Right renal pelvis (tissue), 4 donors: ENCODE measurements around the gene SLC36A3. TPM values are rescaled to one million over a fixed set of nuclear protein-coding genes. Genes with fewer than 3 reads are reported as not detected.

Experiments
- DNase-seq, 4 donors: peaks; one replicate each; pipeline ENCODE4 v3.0.0-alpha.2; 2013; ENCODE audit warnings: low read depth in 4 of 4, low spot score in 3 of 4, missing footprints in 1 of 4
- polyA plus RNA-seq, 4 donors: library from polyadenylated mRNA; unstranded; fragments of 120-200 nt; gene quantifications; one replicate each; pipeline ENCODE4 v1.2.1, GENCODE V29; 2013; ENCODE audit not compliant: insufficient read length in 4 of 4

The SLC36A3 gene
- polyA plus RNA-seq: under 1 TPM in 1 of 4 donors, not detected in 3; 0.01 TPM

GRCh38 chr5:151303666-151304065 is at the start of gene SLC36A3:
Gene SLC36A3 (minus strand): TSS chr5:151303766. CDS start chr5:151303354, 412 bp downstream.
- no peak for DNase-seq

GRCh38 chr5:151351671-151352070 is 48.1 kb upstream of the SLC36A3 start:
- no peak for DNase-seq

- DNase-seq: no peak
Measured at GRCh38 chr5:151348789-151349188, 45.2 kb upstream of the SLC36A3 start.

- DNase-seq: no peak
Measured at GRCh38 chr5:151347369-151347768, 43.8 kb upstream of the SLC36A3 start, which contains the start of gene SLC36A2. Gene SLC36A2 (minus strand): TSS chr5:151347559. CDS start chr5:151347460, 99 bp downstream.

- DNase-seq: no peak
Measured at GRCh38 chr5:151345808-151346478, 42.4 kb upstream of the SLC36A3 start.

- DNase-seq: no peak
Measured at GRCh38 chr5:151345187-151345807, 41.7 kb upstream of the SLC36A3 start.

- no peak for DNase-seq
Measured at GRCh38 chr5:151344088-151344487, 40.5 kb upstream of the SLC36A3 start.

- DNase-seq: no peak
Measured at GRCh38 chr5:151340004-151340403, 36.4 kb upstream of the SLC36A3 start.

GRCh38 chr5:151338734-151339133 is 35.2 kb upstream of the SLC36A3 start:
- no peak for DNase-seq

GRCh38 chr5:151332857-151333256 is 29.3 kb upstream of the SLC36A3 start:
- no peak for DNase-seq

- DNase-seq: no peak
Measured at GRCh38 chr5:151328734-151329133, 25.2 kb upstream of the SLC36A3 start.

GRCh38 chr5:151327585-151327984 is 24.0 kb upstream of the SLC36A3 start:
- no peak for DNase-seq

- no peak for DNase-seq
Measured at GRCh38 chr5:151326266-151326665, 22.7 kb upstream of the SLC36A3 start.

GRCh38 chr5:151320481-151320880 is 16.9 kb upstream of the SLC36A3 start:
- no peak for DNase-seq

- DNase-seq: peak in 1 of 4 donors; percentile 1
Measured at GRCh38 chr5:151318850-151319732, 15.5 kb upstream of the SLC36A3 start.

- DNase-seq: no peak
Measured at GRCh38 chr5:151317871-151318270, 14.3 kb upstream of the SLC36A3 start.

- DNase-seq: peak; percentile 32 to 56 (median 38)
Measured at GRCh38 chr5:151315998-151316597, 12.5 kb upstream of the SLC36A3 start.

- no peak for DNase-seq
Measured at GRCh38 chr5:151313357-151313756, 9.8 kb upstream of the SLC36A3 start.

GRCh38 chr5:151312756-151313324 is 9.3 kb upstream of the SLC36A3 start:
- DNase-seq: no peak

- DNase-seq: no peak
Measured at GRCh38 chr5:151310932-151311331, 7.4 kb upstream of the SLC36A3 start.
